ENCODE measurements around the gene DIMT1.

The DIMT1 gene

GRCh38 chr5:62369039-62369438, 34.7 kb downstream of the DIMT1 start:
- no peak for DNase-seq

- DNase-seq = no peak
These were observed 41.0 kb downstream of the DIMT1 start for GRCh38 chr5:62362701-62363100.

GRCh38 chr5:62354028-62354874, 49.5 kb downstream of the DIMT1 start:
- peak in 2 of 6 experiments; percentile 44 to 51 for DNase-seq

- DNase-seq = no peak
These were observed 54.8 kb downstream of the DIMT1 start for GRCh38 chr5:62348723-62349481.

- DNase-seq = no peak
These were observed 55.8 kb downstream of the DIMT1 start for GRCh38 chr5:62347928-62348327.

GRCh38 chr5:62346748-62347147, 57.0 kb downstream of the DIMT1 start:
- DNase-seq = no peak

GRCh38 chr5:62343428-62343827, 60.3 kb downstream of the DIMT1 start:
- DNase-seq = no peak

GRCh38 chr5:62342476-62342837, 61.2 kb downstream of the DIMT1 start:
- no peak for DNase-seq

- peak in 3 of 6 experiments; percentile 9 to 32 (median 20) for DNase-seq
These were observed 61.8 kb downstream of the DIMT1 start for GRCh38 chr5:62341783-62342475.

- DNase-seq = no peak
These were observed 62.7 kb downstream of the DIMT1 start for GRCh38 chr5:62340979-62341378.

GRCh38 chr5:62340392-62340791, 63.3 kb downstream of the DIMT1 start:
- peak in 3 of 6 experiments; percentile 1 to 18 (median 10) for DNase-seq

Measured in stimulated activated naive CD4-positive, alpha-beta T cell (primary cell).